HG03342 (cell line): ENCODE results near the gene GUSB.
"Not testable (repeated sequence)": the region's sequence is repeated elsewhere in the genome, so short reads cannot be mapped to it uniquely, and the experiment has no call there.

ENCODE experiments used
- ATAC-seq: cut with Tn5 transposase; IDR thresholded peaks from one replicate; pipeline ENCODE4 v1.9.1; 2021; ENCODE audit warnings: mild to moderate bottlenecking, moderate library complexity; ENCODE audit not compliant: unreplicated experiment

GUSB gene

GRCh38 chr7:65976659-65977196 lies 5.3 kb downstream of the GUSB start:
- ATAC-seq, result no peak

GRCh38 chr7:65975814-65976445 lies 6.1 kb downstream of the GUSB start:
- ATAC-seq, result no peak

GRCh38 chr7:65974876-65975275 lies 7.1 kb downstream of the GUSB start:
- ATAC-seq, result no peak

- ATAC-seq, result no peak
Measured at GRCh38 chr7:65974191-65974801, 7.7 kb downstream of the GUSB start.

GRCh38 chr7:65972976-65973375 lies 9.0 kb downstream of the GUSB start:
- no peak for ATAC-seq

- no peak for ATAC-seq
Measured at GRCh38 chr7:65971021-65971420, 11.0 kb downstream of the GUSB start.

GRCh38 chr7:65968256-65969185 lies 13.5 kb downstream of the GUSB start:
- no peak for ATAC-seq

- ATAC-seq, result no peak
Measured at GRCh38 chr7:65967361-65968155, 14.5 kb downstream of the GUSB start.

- ATAC-seq, result no peak
Measured at GRCh38 chr7:65966146-65966545, 15.9 kb downstream of the GUSB start.

GRCh38 chr7:65964671-65965070 lies 17.3 kb downstream of the GUSB start:
- not testable (repeated sequence) for ATAC-seq

- no peak for ATAC-seq
Measured at GRCh38 chr7:65962033-65962432, 20.0 kb downstream of the GUSB start.

GRCh38 chr7:65960351-65961074 lies 21.5 kb downstream of the GUSB start:
- ATAC-seq, result no peak

GRCh38 chr7:65955718-65956117 lies 26.3 kb downstream of the GUSB start:
- ATAC-seq, result no peak

GRCh38 chr7:65953890-65954450 lies 28.0 kb downstream of the GUSB start:
- no peak for ATAC-seq

GRCh38 chr7:65953001-65953720 lies 28.9 kb downstream of the GUSB start:
- ATAC-seq, result no peak

GRCh38 chr7:65951837-65952578 lies 30.0 kb downstream of the GUSB start:
- ATAC-seq, result no peak

GRCh38 chr7:65946904-65947303 lies 35.1 kb downstream of the GUSB start:
- ATAC-seq, result no peak

- not testable (repeated sequence) for ATAC-seq
Measured at GRCh38 chr7:65945787-65946186, 36.2 kb downstream of the GUSB start.
